H1 (cell line): ENCODE results near the gene AP1M2. TPM values are rescaled to one million over a fixed set of nuclear protein-coding genes. Genes with fewer than 3 reads are reported as not detected.
"Not testable (repeated sequence)": the region's sequence is repeated elsewhere in the genome, so short reads cannot be mapped to it uniquely, and the experiment has no call there.

ENCODE experiments used
- CTCF ChIA-PET: fragments of 300-600 bp; sonication (Branson Sonifier 250); formaldehyde crosslinking; loops from one replicate; lab custom pipeline; 2021; ENCODE audit not compliant: partially characterized antibody; lab: Charles Lee
- POLR2A ChIA-PET: fragments of 300-600 bp; sonication (Branson Sonifier 250); formaldehyde crosslinking; loops from one replicate; lab custom pipeline; 2021; ENCODE audit warnings: inconsistent platforms; ENCODE audit not compliant: partially characterized antibody; lab: Charles Lee
- DNase-seq, 2 experiments: peaks; one replicate each; pipeline versions ENCODE4 v3.0.0 to v3.0.0-alpha.2; 2010 to 2022; ENCODE audit warnings: low spot score in 2 of 2, low read depth in 1 of 2, mixed read lengths in 1 of 2
- FAIRE-seq: peaks from 2 replicates; lab custom pipeline; 2011; peaks lifted over from hg19 to GRCh38; lab: Jason Lieb, UNC
- H2AFZ ChIP-seq: 2 replicates; pipeline ENCODE4 v1.8.1; 2012; ENCODE audit warnings: low read length, inconsistent platforms
- H2AK5ac ChIP-seq: 2 replicates; pipeline ENCODE4 v1.6.1; 2013; ENCODE audit warnings: low read depth, low read length
- H2BK120ac ChIP-seq: replicated peaks from 2 replicates; pipeline ENCODE3; 2013; ENCODE audit warnings: low read depth, low read length, inconsistent platforms
- H2BK12ac ChIP-seq: 2 replicates; pipeline ENCODE4 v1.6.1; 2013; ENCODE audit warnings: low read depth, low read length
- H2BK15ac ChIP-seq: 2 replicates; pipeline ENCODE4 v1.6.1; 2013; ENCODE audit warnings: low read length
- H2BK20ac ChIP-seq: 2 replicates; pipeline ENCODE4 v1.6.1; 2013; ENCODE audit warnings: low read length
- H2BK5ac ChIP-seq: 2 replicates; pipeline ENCODE4 v1.6.1; 2013; ENCODE audit warnings: low read depth, low read length
- H3K14ac ChIP-seq: 2 replicates; pipeline ENCODE4 v1.6.1; 2013; ENCODE audit warnings: inconsistent platforms; ENCODE audit not compliant: insufficient read length
- H3K18ac ChIP-seq: 2 replicates; pipeline ENCODE4 v1.6.1; 2013; ENCODE audit warnings: low read length; ENCODE audit errors: extremely low read depth
- H3K23ac ChIP-seq: 2 replicates; pipeline ENCODE4 v1.6.1; 2013; ENCODE audit warnings: inconsistent platforms; ENCODE audit not compliant: insufficient read length
- H3K23me2 ChIP-seq: 2 replicates; pipeline ENCODE4 v1.6.1; 2013; ENCODE audit warnings: low read depth, low read length
- H3K27ac ChIP-seq: 2 replicates; pipeline ENCODE4 v1.6.1; 2011; ENCODE audit warnings: low read depth, low read length, inconsistent platforms
- H3K27me3 ChIP-seq, 4 experiments: replicated peaks in 1 of 4; 1 replicate in 1 of 4; 2 replicates in 3 of 4; pipeline versions ENCODE4 v1.6.1 to v1.8.1; 2011 to 2013; ENCODE audit warnings: low read length in 3 of 4, mild to moderate bottlenecking in 3 of 4, inconsistent platforms in 2 of 4, mixed read lengths in 2 of 4, moderate library complexity in 1 of 4; ENCODE audit not compliant: control insufficient read depth in 3 of 4, insufficient read depth in 3 of 4; ENCODE audit errors: extremely low read depth in 1 of 4
- H3K36me3 ChIP-seq, 4 experiments: 2 replicates each; pipeline versions ENCODE4 v1.6.1 to v1.8.1; 2011 to 2013; ENCODE audit warnings: mild to moderate bottlenecking in 4 of 4, low read length in 3 of 4, moderate library complexity in 2 of 4, control low read depth in 1 of 4, inconsistent platforms in 1 of 4; ENCODE audit not compliant: insufficient read depth in 4 of 4, control insufficient read depth in 2 of 4
- H3K4ac ChIP-seq: replicated peaks from 2 replicates; pipeline ENCODE3; 2013; ENCODE audit warnings: low read length, low read depth, mixed read lengths, inconsistent platforms; ENCODE audit not compliant: insufficient read length
- H3K4me1 ChIP-seq, 4 experiments: replicated peaks in 1 of 4; 1 replicate in 1 of 4; 2 replicates in 3 of 4; pipeline versions ENCODE4 v1.6.1 to v1.8.1; 2011 to 2013; ENCODE audit warnings: low read length in 3 of 4, inconsistent platforms in 2 of 4, mixed read lengths in 1 of 4; ENCODE audit not compliant: insufficient read depth in 4 of 4, control insufficient read depth in 3 of 4
- H3K4me2 ChIP-seq, 2 experiments: 2 replicates each; pipeline versions ENCODE4 v1.6.1 to v1.8.1; 2011 to 2013; ENCODE audit warnings: low read depth in 2 of 2, low read length in 2 of 2, control low read depth in 1 of 2, inconsistent platforms in 1 of 2, mild to moderate bottlenecking in 1 of 2; ENCODE audit not compliant: insufficient read depth in 1 of 2
- H3K4me3 ChIP-seq, 4 experiments: fragments of 200-600, 300-600 bp in 1 of 4; sonication (generic), shearing (Covaris generic), sonication (Bioruptor Twin) in 1 of 4; 2 replicates each; pipeline versions ENCODE4 v1.5.1 to v1.8.1; 2011 to 2016; ENCODE audit warnings: low read length in 4 of 4, low read depth in 3 of 4, control low read depth in 2 of 4, inconsistent platforms in 2 of 4, mild to moderate bottlenecking in 2 of 4, mixed read lengths in 1 of 4, moderate library complexity in 1 of 4; ENCODE audit not compliant: insufficient read depth in 2 of 4; ENCODE audit errors: extremely low read depth in 1 of 4
- H3K56ac ChIP-seq: replicated peaks from 2 replicates; pipeline ENCODE3; 2013; ENCODE audit warnings: low read depth, mild to moderate bottlenecking, mixed read lengths, low read length, inconsistent platforms; ENCODE audit not compliant: insufficient read length
- H3K79me1 ChIP-seq: 2 replicates; pipeline ENCODE4 v1.6.1; 2013; ENCODE audit warnings: low read depth, low read length, control low read depth
- H3K79me2 ChIP-seq, 2 experiments: 2 replicates each; pipeline versions ENCODE4 v1.6.1 to v1.8.1; 2012 to 2013; ENCODE audit warnings: low read length in 2 of 2, mild to moderate bottlenecking in 2 of 2, inconsistent platforms in 1 of 2; ENCODE audit not compliant: insufficient read depth in 2 of 2, control insufficient read depth in 1 of 2
- H3K9ac ChIP-seq, 4 experiments: replicated peaks in 1 of 4; 1 replicate in 1 of 4; 2 replicates in 3 of 4; pipeline versions ENCODE4 v1.6.1 to v1.8.1; 2011 to 2013; ENCODE audit warnings: low read depth in 3 of 4, low read length in 3 of 4, control low read depth in 2 of 4, mild to moderate bottlenecking in 2 of 4, moderate library complexity in 2 of 4, inconsistent platforms in 1 of 4; ENCODE audit errors: extremely low read depth in 1 of 4
- H3K9me3 ChIP-seq, 2 experiments: 2 replicates each; pipeline versions ENCODE4 v1.6.1 to v1.8.1; 2012 to 2013; ENCODE audit warnings: mild to moderate bottlenecking in 2 of 2, moderate library complexity in 2 of 2, control low read depth in 1 of 2, inconsistent platforms in 1 of 2, low read depth in 1 of 2, low read length in 1 of 2, mixed read lengths in 1 of 2; ENCODE audit not compliant: insufficient read depth in 2 of 2
- H4K20me1 ChIP-seq, 2 experiments: replicated peaks in 1 of 2; 2 replicates each; pipeline versions ENCODE3 to v1.8.1; 2011 to 2013; ENCODE audit warnings: inconsistent platforms in 2 of 2, low read length in 2 of 2, mild to moderate bottlenecking in 1 of 2; ENCODE audit not compliant: insufficient read depth in 2 of 2, control insufficient read depth in 1 of 2
- H4K5ac ChIP-seq: 2 replicates; pipeline ENCODE4 v1.6.1; 2013; ENCODE audit warnings: low read length, low read depth, mixed read lengths, inconsistent platforms; ENCODE audit not compliant: insufficient read length
- H4K8ac ChIP-seq: 2 replicates; pipeline ENCODE4 v1.8.0; 2013; ENCODE audit warnings: mild to moderate bottlenecking, moderate library complexity, low read length, inconsistent platforms; ENCODE audit not compliant: insufficient read depth; ENCODE audit errors: extremely low read depth
- H4K91ac ChIP-seq: replicated peaks from 2 replicates; pipeline ENCODE3; 2013; ENCODE audit warnings: low read length, mixed read lengths, inconsistent platforms; ENCODE audit not compliant: insufficient read length
- ASH2L ChIP-seq: fragments of 200-600, 300-600 bp; sonication (generic); IDR thresholded peaks from one replicate; pipeline ENCODE4 v1.7.1; 2017; ENCODE audit warnings: low read length
- ATF2 ChIP-seq: IDR thresholded peaks from 2 replicates; pipeline ENCODE4 v1.6.1; 2012; ENCODE audit warnings: low read length, inconsistent platforms
- CHD1 ChIP-seq: IDR thresholded peaks from 2 replicates; pipeline ENCODE4 v1.6.1; 2012; ENCODE audit warnings: low read depth, low read length, improper control_type of control experiment
- EP300 ChIP-seq, 2 experiments: IDR thresholded peaks; 1 replicate in 1 of 2; 2 replicates in 1 of 2; pipeline ENCODE4 v1.6.1; 2011 to 2012; ENCODE audit warnings: low read depth in 2 of 2, low read length in 2 of 2, mild to moderate bottlenecking in 2 of 2, borderline replicate concordance in 1 of 2, inconsistent platforms in 1 of 2, moderate library complexity in 1 of 2
- PHF8 ChIP-seq: fragments of 200-600 bp; sonication (generic); conservative IDR thresholded peaks from 2 replicates; pipeline ENCODE4 v1.7.1; 2012; ENCODE audit warnings: low read depth, mild to moderate bottlenecking, inconsistent platforms, low read length, moderate library complexity
- SAP30 ChIP-seq: fragments of 300-600 bp; sonication (generic); IDR thresholded peaks from 2 replicates; pipeline ENCODE4 v1.7.1; 2012; ENCODE audit warnings: low read length, moderate library complexity, mild to moderate bottlenecking, inconsistent platforms; ENCODE audit not compliant: insufficient read depth, insufficient replicate concordance
- SP4 ChIP-seq: IDR thresholded peaks from 2 replicates; pipeline ENCODE4 v1.6.1; 2012; ENCODE audit warnings: low read length, inconsistent platforms
- WGBS, 2 experiments: shearing (Covaris generic) in 1 of 2; methylation state at CpG; one replicate each; pipeline versions ENCODE4 v1.1.6 to v1.1.7; 2013 to 2015; ENCODE audit warnings: low lambda C conversion rate in 2 of 2, mixed read lengths in 2 of 2, inconsistent platforms in 1 of 2, low coverage in 1 of 2, missing lambda C conversion rate in 1 of 2; ENCODE audit not compliant: insufficient replicate concordance in 2 of 2, insufficient coverage in 1 of 2, insufficient read length in 1 of 2; ENCODE audit errors: extremely low coverage in 1 of 2, missing lambda C conversion rate in 1 of 2; 5-methylcytosine and 5-hydroxymethylcytosine counted together
- polyA plus RNA-seq, 7 experiments: library from polyadenylated mRNA; depleted of rRNA in 3 of 7; stranded (reverse) in 5 of 7; unstranded in 2 of 7; fragments of >200 nt in 5 of 7; fragments of 200-250 nt in 2 of 7; gene quantifications; 1 replicate in 5 of 7; 2 replicates in 1 of 7; 4 replicates in 1 of 7; pipeline versions ENCODE4 v1.2.1 to v1.2.3, GENCODE V29; 2011 to 2013; ENCODE audit warnings: missing spikeins in 2 of 7, mixed read lengths in 2 of 7
- total RNA-seq: library from RNA; stranded (reverse); fragmentation: NEBNext Ultra II Directional; extraction: Animal tissue kit (Norgen Biotek cat#: 25700); gene quantifications from 2 replicates; pipeline ENCODE4 v1.2.1, GENCODE V29; 2021

Gene AP1M2
- total and polyA plus RNA-seq, 2 of the 8 experiments (the other 6 are each of a cell fraction or from before 2014, with no cell fraction given), result 140 to 161 TPM

- no peak for TF ChIP-seq ATF2
- no peak for TF ChIP-seq SP4
- TF ChIP-seq PHF8, result no peak
- TF ChIP-seq EP300 (IDR thresholded peaks at IDR 0.05; ENCODE audit: borderline replicate concordance in 1 of 2, low read depth in 2 of 2, low read length in 2 of 2), result no peak
- TF ChIP-seq ASH2L, result no peak
- no peak for TF ChIP-seq CHD1
- TF ChIP-seq SAP30, result no peak
- TF ChIP-seq, all 59 proteins: peak for 0
Measured at GRCh38 chr19:10532457-10532856, 54.7 kb downstream of the AP1M2 start (continued).

- H3K23me2 ChIP-seq, H3K27ac ChIP-seq, H2BK15ac ChIP-seq, H4K91ac ChIP-seq, H3K36me3 ChIP-seq, H3K14ac ChIP-seq, H3K9me3 ChIP-seq, DNase-seq, H2BK20ac ChIP-seq, H3K23ac ChIP-seq, H3K27me3 ChIP-seq, H3K56ac ChIP-seq, H3K9ac ChIP-seq, H2BK12ac ChIP-seq, FAIRE-seq, H3K79me1 ChIP-seq, H4K8ac ChIP-seq, H2AFZ ChIP-seq, H3K4ac ChIP-seq, H3K4me2 ChIP-seq, H3K4me1 ChIP-seq, H2AK5ac ChIP-seq, POLR2A ChIA-PET, H4K5ac ChIP-seq, H3K79me2 ChIP-seq, H3K4me3 ChIP-seq, H2BK120ac ChIP-seq, H4K20me1 ChIP-seq, H3K18ac ChIP-seq, H2BK5ac ChIP-seq: not testable (repeated sequence)
- 97% methylated on average over 8 of the region's 8 CpGs; no CpG with 5 or more reads in 1 of the 2 experiments for WGBS, 2 experiments
- CTCF ChIA-PET, result interaction anchor here (1.0 to 1.2 kb wide), 2 partner anchors 10 to 20 kb away, joined by 3 to 4 read pairs; partner anchors contain the start of gene S1PR5
Measured at GRCh38 chr19:10526887-10527286, 60.2 kb downstream of the AP1M2 start.
